GM10847 (cell line): Measurements from ENCODE around the gene SPINK4.

Experiments used
- POLR2A ChIP-seq: IDR thresholded peaks from 2 replicates; pipeline ENCODE4 v1.6.1; 2011; ENCODE audit not compliant: insufficient read length; ENCODE audit errors: extremely low read depth

Gene SPINK4

DNA sequence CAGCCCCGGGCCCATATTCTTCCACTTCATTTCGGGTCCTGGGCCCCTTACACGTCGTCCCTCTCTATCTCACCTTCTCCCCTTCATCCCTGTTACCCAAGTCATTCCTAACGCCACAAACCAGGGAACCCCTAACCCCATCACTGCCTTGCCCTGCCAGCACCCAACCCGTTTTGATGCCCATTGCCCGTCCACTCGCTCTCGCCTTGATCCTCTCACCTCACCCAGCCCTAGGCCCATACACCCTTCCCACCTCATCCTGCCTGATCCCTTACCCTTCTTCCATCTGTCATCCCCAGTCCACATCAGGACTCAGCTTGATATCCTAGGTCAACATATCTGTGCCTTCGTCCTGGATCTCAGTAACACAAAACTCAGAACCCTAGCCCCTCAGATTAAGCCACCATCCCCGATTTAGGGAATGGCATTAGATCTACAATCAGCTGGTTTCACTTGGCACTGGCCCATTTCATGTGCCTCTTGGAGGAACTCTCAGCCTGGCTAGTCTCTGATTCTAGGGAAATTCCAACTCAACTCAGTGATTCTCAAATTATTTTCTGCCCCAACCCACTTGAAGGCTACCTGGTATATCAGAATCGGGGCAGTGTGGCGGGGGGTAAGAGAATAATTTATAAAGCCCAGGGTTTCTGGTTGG is 25.4 kb downstream of the SPINK4 start:
- peak; percentile 7 for TF ChIP-seq POLR2A

GRCh38 chr9:33267151-33267767 is 27.3 kb downstream of the SPINK4 start:
- TF ChIP-seq POLR2A: no peak

DNA sequence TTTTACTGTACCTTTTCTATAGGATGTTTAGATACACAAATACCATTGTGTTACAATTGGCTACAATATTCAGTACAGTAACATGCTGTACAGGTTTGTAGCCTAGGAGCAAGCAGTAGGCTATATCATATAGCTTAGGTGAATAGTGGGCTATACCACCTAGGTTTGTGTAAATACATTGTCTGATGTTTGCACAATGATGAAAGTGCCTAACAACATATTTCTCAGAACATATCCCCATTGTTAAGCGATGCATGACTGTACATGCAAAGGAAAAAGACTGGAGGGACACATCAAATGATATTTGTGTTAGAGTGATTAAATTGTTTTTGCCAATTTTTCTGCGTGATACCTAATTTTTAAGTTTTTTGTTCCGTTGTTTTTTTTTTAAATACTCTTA is 30.2 kb downstream of the SPINK4 start:
- TF ChIP-seq POLR2A: no peak

DNA sequence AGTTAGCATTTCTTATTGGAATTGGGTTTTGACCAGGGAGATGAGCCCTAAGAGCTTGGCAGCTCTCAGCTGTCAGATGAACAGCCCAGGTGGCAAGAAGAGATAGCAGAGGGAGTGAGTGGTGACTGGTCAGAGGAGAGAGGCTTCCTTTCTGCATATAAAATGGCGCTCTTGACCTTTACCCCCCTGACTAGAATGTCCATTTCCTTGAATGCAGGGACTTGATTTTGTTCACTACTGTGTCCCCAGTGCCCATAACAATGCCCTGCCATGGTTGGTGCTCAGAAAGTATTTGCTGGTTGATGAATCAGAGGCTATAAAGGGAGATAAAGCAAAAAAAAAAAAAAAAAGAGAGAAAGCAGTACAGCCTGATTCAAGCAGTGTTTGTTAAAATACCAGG is 32.1 kb downstream of the SPINK4 start:
- TF ChIP-seq POLR2A: no peak

DNA sequence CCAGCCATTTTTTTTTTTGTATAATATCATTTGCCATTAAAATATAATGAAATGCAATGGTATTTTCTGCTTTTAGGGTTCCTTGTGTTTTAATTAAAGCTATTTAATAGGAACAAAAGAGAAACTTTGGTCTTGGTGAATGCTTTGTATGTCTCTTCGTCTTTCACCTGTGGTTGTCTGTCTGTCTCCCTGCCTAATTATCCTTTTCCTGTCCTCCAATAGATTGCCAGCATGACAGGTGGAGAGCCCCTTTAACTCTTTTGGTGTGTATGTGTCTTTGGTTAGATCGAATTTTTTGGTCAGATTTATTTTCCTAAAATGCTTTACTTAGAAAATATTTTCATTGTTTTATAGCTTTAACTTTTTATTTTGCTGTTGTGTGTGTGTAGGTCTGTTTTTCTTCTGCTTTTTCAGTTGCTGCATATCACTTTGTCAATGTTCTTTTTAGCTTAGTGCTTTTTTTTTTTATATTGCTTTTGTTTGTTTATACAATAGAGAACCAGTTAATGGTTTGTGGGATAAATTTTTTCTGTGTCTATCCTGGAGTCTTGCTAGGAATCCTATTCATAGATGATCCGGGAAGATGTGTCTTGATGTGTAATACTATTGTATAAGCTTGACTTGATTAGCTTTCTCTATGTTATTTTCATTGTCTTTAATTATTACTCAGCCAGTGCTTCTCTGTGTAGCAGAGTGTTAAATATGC is 33.5 kb downstream of the SPINK4 start:
- no peak for TF ChIP-seq POLR2A

GRCh38 chr9:33273972-33274328 is 34.0 kb downstream of the SPINK4 start:
- no peak for TF ChIP-seq POLR2A

DNA sequence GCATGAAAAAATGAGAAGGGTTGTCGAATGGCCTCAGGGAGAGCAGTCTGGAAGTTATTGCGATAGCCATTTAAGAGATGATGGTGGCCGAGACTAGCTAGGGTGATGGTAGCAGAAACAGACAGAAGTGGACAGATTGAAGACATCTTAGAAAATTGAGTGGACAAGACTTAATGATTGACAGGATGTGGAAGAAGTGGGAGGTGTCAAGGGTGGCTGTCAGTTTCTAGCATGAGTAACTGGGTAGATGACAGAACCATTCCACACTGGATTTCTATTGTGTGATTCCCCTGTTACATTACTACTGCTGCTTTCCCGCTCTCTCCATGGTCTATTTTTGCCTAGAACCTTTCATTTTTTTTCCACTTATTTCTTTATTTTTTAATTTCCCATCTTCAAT is 37.5 kb downstream of the SPINK4 start:
- TF ChIP-seq POLR2A: no peak

DNA sequence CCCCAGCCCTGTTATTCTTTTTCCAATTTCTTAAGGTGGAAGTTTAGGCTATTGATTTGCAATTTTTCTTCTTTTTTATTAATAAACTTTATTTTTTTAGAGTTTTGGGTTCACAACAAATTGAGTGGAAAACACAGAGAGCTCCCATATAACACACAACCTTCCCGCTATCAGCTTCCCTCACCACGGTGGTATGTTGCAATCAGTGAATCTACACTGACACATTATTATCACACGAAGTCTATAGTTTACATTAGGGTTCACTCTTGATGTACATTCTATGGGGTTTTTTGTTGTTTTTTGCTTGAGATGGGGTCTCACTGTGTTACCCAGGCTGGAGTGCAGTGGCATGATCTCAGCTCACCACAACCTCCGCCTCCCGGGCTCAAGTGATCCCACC is 45.5 kb downstream of the SPINK4 start:
- no peak for TF ChIP-seq POLR2A

DNA sequence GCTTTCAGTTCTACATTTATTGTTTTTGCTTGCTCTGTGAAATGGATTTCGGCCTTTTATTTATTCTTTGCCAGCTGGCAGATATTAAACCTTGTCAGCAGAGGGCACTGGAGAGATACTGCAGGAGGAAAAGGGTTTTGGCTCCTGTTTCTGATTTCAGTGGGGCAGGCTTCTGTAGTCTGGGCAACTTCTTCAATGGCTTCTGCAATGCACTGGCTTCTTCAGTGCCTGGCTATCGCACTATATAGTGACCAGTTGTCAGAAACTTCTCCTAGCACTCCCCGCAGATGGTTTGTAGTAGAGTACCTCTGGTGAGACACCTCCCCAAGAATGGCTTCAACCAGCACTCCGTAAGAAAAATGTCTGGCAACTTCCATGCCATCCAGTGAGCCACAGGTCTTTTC is 47.1 kb downstream of the SPINK4 start:
- no peak for TF ChIP-seq POLR2A

- TF ChIP-seq POLR2A: no peak
These were observed 48.3 kb downstream of the SPINK4 start for GRCh38 chr9:33288235-33288634.

DNA sequence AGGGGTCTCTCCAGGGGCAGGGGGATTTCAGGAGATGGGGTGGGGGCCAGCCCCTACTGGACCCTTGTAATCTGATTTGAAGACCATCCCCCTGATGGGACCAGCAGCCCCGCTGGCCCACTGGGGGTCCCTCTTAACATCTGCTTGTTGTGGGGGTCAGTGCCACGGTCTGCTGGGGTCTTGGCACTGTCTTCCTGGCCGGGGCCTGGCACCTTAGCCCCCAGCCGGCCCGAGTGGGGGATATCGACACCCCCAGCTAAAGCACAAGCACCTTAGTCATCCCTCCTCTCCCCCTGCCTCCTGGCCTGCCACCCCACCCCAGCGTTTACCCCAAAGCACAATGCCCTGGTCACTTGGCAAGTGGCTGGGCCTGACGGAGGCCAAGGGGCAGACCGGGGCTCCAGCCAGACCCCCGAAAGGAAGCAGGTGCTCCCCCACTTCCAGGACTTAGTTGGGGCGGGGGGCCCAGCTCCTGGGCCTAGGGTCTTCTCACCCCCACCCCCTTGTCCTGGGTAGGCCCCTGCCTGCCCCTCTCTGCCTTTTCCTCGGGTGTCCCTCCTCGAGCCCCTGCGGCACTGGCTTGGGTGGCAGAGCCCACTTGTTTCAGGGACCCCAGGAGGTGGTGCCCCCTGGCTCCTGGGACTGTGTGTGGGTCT is 49.0 kb downstream of the SPINK4 start:
- TF ChIP-seq POLR2A: no peak

- no peak for TF ChIP-seq POLR2A
These were observed 49.5 kb downstream of the SPINK4 start for GRCh38 chr9:33289496-33289895.

GRCh38 chr9:33289936-33290246 is 49.9 kb downstream of the SPINK4 start:
- no peak for TF ChIP-seq POLR2A

GRCh38 chr9:33290247-33291030 is 50.5 kb downstream of the SPINK4 start, which contains the start of gene NFX1:
NFX1 (plus strand) TSS chr9:33290516; CDS start chr9:33290573, 57 bp downstream.
- TF ChIP-seq POLR2A: peak; percentile 91

GRCh38 chr9:33291031-33291397 is 51.0 kb downstream of the SPINK4 start:
- no peak for TF ChIP-seq POLR2A
